ENCODE results near the gene PARS2.

DNA sequence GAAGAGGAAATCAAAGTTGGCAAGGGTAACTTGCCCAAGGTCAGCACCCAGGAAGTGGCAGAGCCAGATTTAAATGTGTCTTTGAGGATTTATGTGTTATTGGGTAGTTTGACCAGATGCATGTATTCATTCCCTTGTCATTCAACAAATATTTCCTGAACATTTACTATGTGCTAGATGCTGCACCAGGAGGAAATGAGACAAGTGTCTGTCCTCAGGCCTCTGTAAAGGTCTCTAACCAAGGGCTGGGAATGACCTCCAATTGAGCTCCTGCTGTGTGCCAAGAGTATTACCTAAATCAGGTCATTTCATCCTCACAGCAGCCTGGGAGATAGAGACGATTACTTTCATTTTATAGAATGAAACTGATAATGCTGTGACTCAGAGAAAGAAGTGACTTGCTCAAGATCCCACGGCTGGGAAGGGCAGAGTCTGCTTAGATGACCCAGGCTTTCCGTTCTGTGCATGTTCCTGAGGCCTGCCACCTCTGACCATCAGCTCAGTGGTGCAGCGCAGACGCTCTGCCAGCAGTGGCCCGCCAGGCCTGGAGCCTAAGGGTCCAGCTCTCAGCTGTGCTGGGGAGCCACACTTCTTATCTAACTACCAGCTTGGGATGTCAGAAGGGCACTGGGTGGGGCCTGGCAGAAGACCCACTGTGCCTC lies 40.3 kb upstream of the PARS2 start:
- TF ChIP-seq, protein P1, sequence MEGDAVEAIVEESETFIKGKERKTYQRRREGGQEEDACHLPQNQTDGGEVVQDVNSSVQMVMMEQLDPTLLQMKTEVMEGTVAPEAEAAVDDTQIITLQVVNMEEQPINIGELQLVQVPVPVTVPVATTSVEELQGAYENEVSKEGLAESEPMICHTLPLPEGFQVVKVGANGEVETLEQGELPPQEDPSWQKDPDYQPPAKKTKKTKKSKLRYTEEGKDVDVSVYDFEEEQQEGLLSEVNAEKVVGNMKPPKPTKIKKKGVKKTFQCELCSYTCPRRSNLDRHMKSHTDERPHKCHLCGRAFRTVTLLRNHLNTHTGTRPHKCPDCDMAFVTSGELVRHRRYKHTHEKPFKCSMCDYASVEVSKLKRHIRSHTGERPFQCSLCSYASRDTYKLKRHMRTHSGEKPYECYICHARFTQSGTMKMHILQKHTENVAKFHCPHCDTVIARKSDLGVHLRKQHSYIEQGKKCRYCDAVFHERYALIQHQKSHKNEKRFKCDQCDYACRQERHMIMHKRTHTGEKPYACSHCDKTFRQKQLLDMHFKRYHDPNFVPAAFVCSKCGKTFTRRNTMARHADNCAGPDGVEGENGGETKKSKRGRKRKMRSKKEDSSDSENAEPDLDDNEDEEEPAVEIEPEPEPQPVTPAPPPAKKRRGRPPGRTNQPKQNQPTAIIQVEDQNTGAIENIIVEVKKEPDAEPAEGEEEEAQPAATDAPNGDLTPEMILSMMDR (IDR thresholded peaks at IDR 0.05), result no peak
- TF ChIP-seq POLR2A (IDR thresholded peaks at IDR 0.05) (no peak), POLR2AphosphoS5 (IDR thresholded peaks at IDR 0.05) (no peak)

Data from breast epithelium (tissue), 3 donors.